ENCODE measurements around the gene ZNF135.

The ZNF135 gene

GRCh38 chr19:58021541-58022282, 37.4 kb upstream of the ZNF135 start:
- TF ChIP-seq CTCF (IDR thresholded peaks at IDR 0.05; ENCODE audit: low read depth, low read length), result peak; percentile 31
- in situ Hi-C loops (cut with HindIII; ENCODE audit: low sequenced_read_pairs), result no loop called here
- peak; percentile 17 for DNase-seq (ENCODE audit: low read depth, low spot score)
- no peak overlapping the region for H3K4me3 ChIP-seq (ENCODE audit: low read depth, low read length)

DNA sequence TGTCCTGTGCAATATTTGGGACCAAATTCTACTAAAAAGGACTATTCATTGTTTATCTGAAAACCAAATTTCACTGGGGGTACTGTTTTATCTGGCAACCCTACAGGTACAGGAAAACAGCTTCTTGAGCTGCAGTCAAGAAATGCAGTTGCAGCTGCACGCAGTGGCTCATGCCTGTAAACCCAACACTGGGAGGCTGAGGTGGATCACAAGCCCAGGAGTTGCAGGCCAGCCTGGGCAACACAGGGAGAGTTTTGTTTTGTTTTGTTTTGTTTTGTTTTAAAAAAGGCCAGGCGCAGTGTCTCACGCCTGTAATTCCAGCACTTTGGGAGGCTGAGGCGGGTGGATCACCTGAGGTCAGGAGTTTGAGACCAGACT, 36.8 kb upstream of the ZNF135 start:
- no peak for TF ChIP-seq CTCF (IDR thresholded peaks at IDR 0.05; ENCODE audit: low read depth, low read length)
- in situ Hi-C loops (cut with HindIII; ENCODE audit: low sequenced_read_pairs), result no loop called here
- H3K4me3 ChIP-seq (ENCODE audit: low read depth, low read length), result no peak overlapping the region
- DNase-seq (ENCODE audit: low read depth, low spot score), result no peak

DNA sequence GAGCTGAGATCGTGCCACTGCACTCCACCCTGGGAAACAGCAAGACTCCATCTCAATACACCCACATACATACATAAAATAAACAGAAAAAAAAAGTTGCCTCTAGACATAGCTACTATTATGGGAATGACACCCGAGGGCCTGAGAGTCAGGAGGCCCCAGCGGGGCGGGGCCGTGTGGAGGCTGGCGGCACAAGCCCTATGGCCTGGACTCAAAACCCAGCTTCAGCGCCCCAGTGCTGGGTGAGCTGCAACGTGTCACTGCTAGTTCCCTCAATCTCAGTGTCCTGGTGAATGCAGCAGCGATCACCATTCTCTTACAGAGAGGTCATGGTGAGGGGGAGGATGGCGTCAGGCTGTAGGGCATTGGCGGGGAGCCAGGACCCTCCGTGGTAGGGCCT, 34.4 kb upstream of the ZNF135 start:
- TF ChIP-seq CTCF (IDR thresholded peaks at IDR 0.05; ENCODE audit: low read depth, low read length), result no peak
- in situ Hi-C loops (cut with HindIII; ENCODE audit: low sequenced_read_pairs), result no loop called here
- H3K4me3 ChIP-seq (ENCODE audit: low read depth, low read length), result no peak overlapping the region
- no peak for DNase-seq (ENCODE audit: low read depth, low spot score)

GRCh38 chr19:58033741-58034476, 25.2 kb upstream of the ZNF135 start, which contains the start of gene ZSCAN1:
Gene ZSCAN1, plus strand, starts transcription at chr19:58034025. Its CDS starts 3,812 bp downstream, at chr19:58037837.
- H3K4me3 ChIP-seq (ENCODE audit: low read depth, low read length), result peak within 1 kb of the TSS; percentile 32
- peak; percentile 81 for DNase-seq (ENCODE audit: low read depth, low spot score)
- no peak for TF ChIP-seq CTCF (IDR thresholded peaks at IDR 0.05; ENCODE audit: low read depth, low read length)
- in situ Hi-C loops (cut with HindIII; ENCODE audit: low sequenced_read_pairs), result no loop called here

DNA sequence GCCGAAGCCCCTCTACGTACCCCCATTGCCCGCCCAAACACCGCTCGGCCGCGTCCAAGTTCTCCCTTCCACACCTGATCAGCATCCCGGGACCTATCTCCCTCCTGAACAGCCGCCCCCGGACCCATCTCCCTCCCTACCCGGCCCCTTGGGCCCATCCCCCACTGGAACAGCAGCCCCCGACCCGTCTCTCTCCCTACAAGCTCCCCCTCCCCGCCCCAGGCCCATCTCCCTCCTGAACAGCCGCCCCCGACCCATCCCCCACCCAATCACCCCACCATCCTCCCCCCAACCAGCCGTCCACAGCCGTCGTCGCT, 24.6 kb upstream of the ZNF135 start:
- TF ChIP-seq CTCF (IDR thresholded peaks at IDR 0.05; ENCODE audit: low read depth, low read length), result no peak
- in situ Hi-C loops (cut with HindIII; ENCODE audit: low sequenced_read_pairs), result no loop called here
- peak overlapping the region; percentile 32 for H3K4me3 ChIP-seq (ENCODE audit: low read depth, low read length)
- no peak for DNase-seq (ENCODE audit: low read depth, low spot score)

GRCh38 chr19:58035863-58036262, 23.2 kb upstream of the ZNF135 start:
- TF ChIP-seq CTCF (IDR thresholded peaks at IDR 0.05; ENCODE audit: low read depth, low read length), result no peak
- H3K4me3 ChIP-seq (ENCODE audit: low read depth, low read length), result no peak overlapping the region

More at GRCh38 chr19:58035863-58036262, 23.2 kb upstream of the ZNF135 start:
- no peak for DNase-seq (ENCODE audit: low read depth, low spot score)
- in situ Hi-C loops (cut with HindIII; ENCODE audit: low sequenced_read_pairs), result no loop called here
